ENCODE data around the gene FAM237B.

Gene FAM237B

GRCh38 chr7:90290244-90291113, 30.6 kb downstream of the FAM237B start:
- peak; percentile 30 for DNase-seq

- no peak for DNase-seq
These were observed 33.0 kb downstream of the FAM237B start for GRCh38 chr7:90288154-90288553.

- DNase-seq, result peak; percentile 21
These were observed 44.9 kb downstream of the FAM237B start for GRCh38 chr7:90276033-90276728.

- DNase-seq, result no peak
These were observed 46.9 kb downstream of the FAM237B start for GRCh38 chr7:90274161-90274560.

GRCh38 chr7:90272242-90272641, 48.9 kb downstream of the FAM237B start:
- no peak for DNase-seq

- no peak for DNase-seq
These were observed 49.4 kb downstream of the FAM237B start for GRCh38 chr7:90271753-90272152.

GRCh38 chr7:90270431-90271178, 50.5 kb downstream of the FAM237B start:
- no peak for DNase-seq

- DNase-seq, result no peak
These were observed 51.9 kb downstream of the FAM237B start for GRCh38 chr7:90269163-90269562.

- DNase-seq, result no peak
These were observed 53.7 kb downstream of the FAM237B start for GRCh38 chr7:90267263-90267858.

GRCh38 chr7:90266808-90267207, 54.3 kb downstream of the FAM237B start:
- DNase-seq, result no peak
